SK-N-SH treated with all-trans-retinoic acid at 6 μM for 48 hours (cell line): ENCODE measurements around the gene EMC7.

Experiments used
- PATZ1 ChIP-seq: fragments of 250-450 bp; sonication (Bioruptor Pico); IDR thresholded peaks from 2 replicates; pipeline ENCODE4 v1.8.0; 2020; ENCODE audit warnings: mild to moderate bottlenecking, moderate library complexity, borderline replicate concordance
- RARB ChIP-seq: fragments of 250-450 bp; sonication (Bioruptor Pico); IDR thresholded peaks from 2 replicates; pipeline ENCODE4 v1.8.0; 2021; ENCODE audit warnings: mild to moderate bottlenecking, moderate library complexity
- SNAI2 ChIP-seq: fragments of 250-450 bp; sonication (Bioruptor Pico); IDR thresholded peaks from 2 replicates; pipeline ENCODE4 v1.5.0; 2020; ENCODE audit warnings: mild to moderate bottlenecking, moderate library complexity
- TOX ChIP-seq: fragments of 250-450 bp; sonication (Bioruptor Pico); IDR thresholded peaks from 2 replicates; pipeline ENCODE4 v1.8.0; 2021; ENCODE audit warnings: mild to moderate bottlenecking, moderate library complexity, borderline replicate concordance
- ZFP30 ChIP-seq: fragments of 450-650 bp; formaldehyde crosslinking; IDR thresholded peaks from 2 replicates; pipeline ENCODE4 v1.5.0; 2022; ENCODE audit warnings: mild to moderate bottlenecking, moderate library complexity
- TF ChIP-seq, protein P1 (sequence below): fragments of 250-450 bp; sonication (Bioruptor Pico); IDR thresholded peaks from 2 replicates; pipeline ENCODE4 v1.5.1; 2020; ENCODE audit warnings: low read depth, mild to moderate bottlenecking, moderate library complexity
- TF ChIP-seq, protein P2 (sequence below): fragments of 250-450 bp; sonication (Bioruptor Pico); IDR thresholded peaks from 2 replicates; pipeline ENCODE4 v1.8.0; 2021; ENCODE audit warnings: low read depth, mild to moderate bottlenecking, moderate library complexity, borderline replicate concordance

- TF ChIP-seq SNAI2 (no peak), RARB (no peak), TOX (CRISPR knock-in tag) (no peak), PATZ1 (no peak), ZFP30 (CRISPR knock-in tag) (no peak)
- TF ChIP-seq, protein P1, sequence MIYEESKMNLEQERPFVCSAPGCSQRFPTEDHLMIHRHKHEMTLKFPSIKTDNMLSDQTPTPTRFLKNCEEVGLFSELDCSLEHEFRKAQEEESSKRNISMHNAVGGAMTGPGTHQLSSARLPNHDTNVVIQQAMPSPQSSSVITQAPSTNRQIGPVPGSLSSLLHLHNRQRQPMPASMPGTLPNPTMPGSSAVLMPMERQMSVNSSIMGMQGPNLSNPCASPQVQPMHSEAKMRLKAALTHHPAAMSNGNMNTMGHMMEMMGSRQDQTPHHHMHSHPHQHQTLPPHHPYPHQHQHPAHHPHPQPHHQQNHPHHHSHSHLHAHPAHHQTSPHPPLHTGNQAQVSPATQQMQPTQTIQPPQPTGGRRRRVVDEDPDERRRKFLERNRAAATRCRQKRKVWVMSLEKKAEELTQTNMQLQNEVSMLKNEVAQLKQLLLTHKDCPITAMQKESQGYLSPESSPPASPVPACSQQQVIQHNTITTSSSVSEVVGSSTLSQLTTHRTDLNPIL (CRISPR knock-in tag): no peak
- TF ChIP-seq, protein P2, sequence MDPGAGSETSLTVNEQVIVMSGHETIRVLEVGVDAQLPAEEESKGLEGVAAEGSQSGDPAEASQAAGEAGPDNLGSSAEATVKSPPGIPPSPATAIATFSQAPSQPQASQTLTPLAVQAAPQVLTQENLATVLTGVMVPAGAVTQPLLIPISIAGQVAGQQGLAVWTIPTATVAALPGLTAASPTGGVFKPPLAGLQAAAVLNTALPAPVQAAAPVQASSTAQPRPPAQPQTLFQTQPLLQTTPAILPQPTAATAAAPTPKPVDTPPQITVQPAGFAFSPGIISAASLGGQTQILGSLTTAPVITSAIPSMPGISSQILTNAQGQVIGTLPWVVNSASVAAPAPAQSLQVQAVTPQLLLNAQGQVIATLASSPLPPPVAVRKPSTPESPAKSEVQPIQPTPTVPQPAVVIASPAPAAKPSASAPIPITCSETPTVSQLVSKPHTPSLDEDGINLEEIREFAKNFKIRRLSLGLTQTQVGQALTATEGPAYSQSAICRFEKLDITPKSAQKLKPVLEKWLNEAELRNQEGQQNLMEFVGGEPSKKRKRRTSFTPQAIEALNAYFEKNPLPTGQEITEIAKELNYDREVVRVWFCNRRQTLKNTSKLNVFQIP: no peak
These were observed 13.1 kb upstream of the EMC7 start for GRCh38 chr15:34114739-34115138.
